GM12878 (cell line): Measurements from ENCODE around the gene MAGT1. TPM values are rescaled to one million over a fixed set of nuclear protein-coding genes. Genes with fewer than 3 reads are reported as not detected.

Source experiments
- ATAC-seq: fragments of 200-7000 bp; cut with Tn5 transposase; 3 replicates; pipeline ENCODE4 v1.9.1; 2020; ENCODE audit warnings: mild to moderate bottlenecking, moderate library complexity
- Bru-seq: library from RNA; stranded (reverse); fragments of 400-500 nt; gene quantifications from one replicate; lab custom pipeline; 2021; lab: Mats Ljungman, UMichigan
- BruChase-seq, 2 experiments: library from RNA; stranded (reverse); fragments of 400-500 nt; gene quantifications; one replicate each; lab custom pipeline; 2021; lab: Mats Ljungman, UMichigan
- BruUV-seq: library from RNA; stranded (reverse); fragments of 400-500 nt; replicated peaks from 2 replicates; lab custom pipeline; 2021; lab: Mats Ljungman, UMichigan
- CTCF ChIA-PET: fragments of 300-600 bp; sonication (Branson Sonifier 250); formaldehyde crosslinking; extraction: SDS; loops from one replicate; lab custom pipeline; 2021; ENCODE audit warnings: inconsistent platforms; lab: Yijun Ruan, JAX
- POLR2A ChIA-PET: fragments of 350-600 bp; formaldehyde crosslinking; extraction: SDS; loops from one replicate; lab custom pipeline; 2021; ENCODE audit warnings: inconsistent platforms; lab: Charles Lee
- RAD21 ChIA-PET: fragments of 300-600 bp; sonication (Branson Sonifier 250); formaldehyde crosslinking; loops from one replicate; lab custom pipeline; 2023; ENCODE audit warnings: antibody characterized with exemption; ENCODE audit not compliant: unreplicated experiment; lab: Charles Lee
- SMC1A ChIA-PET: fragments of 300-600 bp; sonication (Branson Sonifier 250); formaldehyde crosslinking; loops from one replicate; lab custom pipeline; 2023; ENCODE audit not compliant: unreplicated experiment, uncharacterized antibody; lab: Charles Lee
- DNase-seq: peaks from one replicate; pipeline ENCODE4 v3.0.0-alpha.2; 2011; ENCODE audit warnings: low read depth, low spot score
- FAIRE-seq: peaks from 3 replicates; lab custom pipeline; 2011; peaks lifted over from hg19 to GRCh38; lab: Jason Lieb, UNC
- H2AFZ ChIP-seq: 2 replicates; pipeline ENCODE4 v1.6.0; 2011; ENCODE audit warnings: low read depth, low read length, control low read depth; ENCODE audit not compliant: control insufficient read depth
- H3K27ac ChIP-seq: 2 replicates; pipeline ENCODE4 v1.5.1; 2011; ENCODE audit warnings: control low read depth; ENCODE audit not compliant: control insufficient read depth, insufficient read depth
- H3K27me3 ChIP-seq, 2 experiments: replicated peaks in 1 of 2; 2 replicates each; pipeline versions ENCODE4 v1.6.0 to v1.6.1; 2011; ENCODE audit warnings: low read length in 1 of 2; ENCODE audit not compliant: control insufficient read depth in 2 of 2, insufficient read depth in 2 of 2
- H3K36me3 ChIP-seq, 2 experiments: 2 replicates each; pipeline ENCODE4 v1.5.1; 2011; ENCODE audit warnings: low read length in 1 of 2; ENCODE audit not compliant: control insufficient read depth in 2 of 2, insufficient read depth in 2 of 2
- H3K4me1 ChIP-seq: 2 replicates; pipeline ENCODE4 v1.6.1; 2011; ENCODE audit warnings: mild to moderate bottlenecking, low read length, moderate library complexity, mixed read lengths; ENCODE audit not compliant: control insufficient read depth, insufficient read depth
- H3K4me2 ChIP-seq: 2 replicates; pipeline ENCODE4 v1.6.0; 2011; ENCODE audit warnings: control low read depth; ENCODE audit not compliant: control insufficient read depth, insufficient read depth
- H3K4me3 ChIP-seq: fragments of 200-600 bp; sonication (generic); 2 replicates; pipeline ENCODE4 v1.5.1; 2016
- H3K79me2 ChIP-seq: 2 replicates; pipeline ENCODE4 v1.6.0; 2011; ENCODE audit warnings: low read length; ENCODE audit not compliant: control insufficient read depth, insufficient read depth
- H3K9ac ChIP-seq: 2 replicates; pipeline ENCODE4 v1.8.0; 2011; ENCODE audit warnings: low read length, control low read depth, mixed read lengths; ENCODE audit not compliant: control insufficient read depth, insufficient read depth
- H3K9me3 ChIP-seq: replicated peaks from 3 replicates; pipeline ENCODE4 v1.5.1; 2011; ENCODE audit warnings: mild to moderate bottlenecking, low read length; ENCODE audit not compliant: control insufficient read depth, insufficient read depth
- H4K20me1 ChIP-seq: 2 replicates; pipeline ENCODE4 v1.6.0; 2011; ENCODE audit not compliant: control insufficient read depth, insufficient read depth
- BCL11A ChIP-seq: IDR thresholded peaks from 2 replicates; pipeline ENCODE4 v1.6.1; 2011; ENCODE audit warnings: low read depth, low read length
- CBFB ChIP-seq: IDR thresholded peaks from 2 replicates; pipeline ENCODE4 v1.6.1; 2016; ENCODE audit warnings: antibody characterized with exemption, low read depth
- CEBPB ChIP-seq, 2 experiments: fragments of 150-350 bp in 1 of 2; IDR thresholded peaks; 2 replicates each; pipeline ENCODE4 v1.6.1; 2012 to 2014; ENCODE audit warnings: low read depth in 2 of 2, low read length in 2 of 2, borderline replicate concordance in 1 of 2, inconsistent platforms in 1 of 2
- CREB1 ChIP-seq: IDR thresholded peaks from 2 replicates; pipeline ENCODE4 v1.6.1; 2012; ENCODE audit warnings: low read depth, mild to moderate bottlenecking, inconsistent platforms
- EZH2 ChIP-seq: IDR thresholded peaks from 2 replicates; pipeline ENCODE4 v1.6.1; 2012; ENCODE audit warnings: low read depth, mild to moderate bottlenecking, control low read depth, inconsistent platforms, low read length, borderline replicate concordance; ENCODE audit not compliant: control insufficient read depth
- IRF3 ChIP-seq: fragments of 450-650 bp; IDR thresholded peaks from 2 replicates; pipeline ENCODE4 v1.6.1; 2014; ENCODE audit warnings: mild to moderate bottlenecking
- IRF4 ChIP-seq: IDR thresholded peaks from 2 replicates; pipeline ENCODE4 v1.6.1; 2011; ENCODE audit warnings: low read depth, low read length
- MTA2 ChIP-seq: fragments of 450-650 bp; IDR thresholded peaks from 2 replicates; pipeline ENCODE4 v1.6.1; 2016; ENCODE audit warnings: low read depth, mild to moderate bottlenecking, moderate library complexity
- NFYB ChIP-seq: IDR thresholded peaks from 2 replicates; pipeline ENCODE4 v1.6.1; 2011; ENCODE audit warnings: low read depth, mild to moderate bottlenecking, low read length, improper control_type of control experiment, moderate library complexity; ENCODE audit not compliant: insufficient read depth
- PKNOX1 ChIP-seq: fragments of 450-650 bp; IDR thresholded peaks from 2 replicates; pipeline ENCODE4 v1.6.1; 2016; ENCODE audit warnings: mild to moderate bottlenecking
- POLR2AphosphoS2 ChIP-seq: IDR thresholded peaks from 2 replicates; pipeline ENCODE4 v1.6.1; 2011; ENCODE audit warnings: low read depth, mild to moderate bottlenecking, low read length, improper control_type of control experiment, moderate library complexity
- RUNX3 ChIP-seq: IDR thresholded peaks from 2 replicates; pipeline ENCODE4 v1.6.1; 2012; ENCODE audit warnings: low read length, inconsistent platforms
- STAT3 ChIP-seq: IDR thresholded peaks from 2 replicates; pipeline ENCODE4 v1.6.1; 2011; ENCODE audit warnings: low read depth, low read length, improper control_type of control experiment
- TAF1 ChIP-seq: IDR thresholded peaks from 2 replicates; pipeline ENCODE4 v1.6.1; 2011; ENCODE audit warnings: mild to moderate bottlenecking, low read depth, low read length, borderline replicate concordance
- ZBED1 ChIP-seq: IDR thresholded peaks from 2 replicates; pipeline ENCODE4 v1.6.1; 2016; ENCODE audit warnings: borderline replicate concordance
- WGBS: methylation state at CpG from one replicate; pipeline ENCODE4 v1.1.6; 2016; ENCODE audit warnings: low lambda C conversion rate; ENCODE audit not compliant: insufficient replicate concordance, insufficient coverage; ENCODE audit errors: missing lambda C conversion rate; 5-methylcytosine and 5-hydroxymethylcytosine counted together
- in situ Hi-C: fragments of 300-500 bp; cut with MboI; formaldehyde crosslinking; loops from 9 replicates; pipeline ENCODE4 v1.14.3; 2018; ENCODE audit warnings: mixed read lengths
- intact Hi-C: fragments of 100-400 bp; cut with micrococcal nuclease; formaldehyde crosslinking; loops from one replicate; pipeline ENCODE4 v1.14.2; 2022; ENCODE audit not compliant: unreplicated experiment
- long read RNA-seq, 2 experiments: library from polyadenylated mRNA; unstranded; transcript quantifications; one replicate each; pipeline ENCODE4 v2.0.0, GENCODE V29; 2019 to 2020
- polyA minus RNA-seq, 3 experiments: library from RNA; depleted of rRNA, polyadenylated mRNA; stranded (reverse); fragments of >200 nt; gene quantifications; 2 replicates each; pipeline ENCODE4 v1.2.3, GENCODE V29; 2011
- polyA plus RNA-seq, 11 experiments: library from polyadenylated mRNA; depleted of rRNA in 4 of 11; unstranded in 6 of 11; stranded (reverse) in 5 of 11; fragments of >200 nt; fragmentation: Nextera tagmentation in 4 of 11; fragmentation: Illumina TruSeq in 1 of 11; extraction: Ambion mirVana in 4 of 11; extraction: Trizol in 1 of 11; gene quantifications; 1 replicate in 1 of 11; 2 replicates in 10 of 11; pipeline versions ENCODE4 v1.2.1 to v1.2.3, GENCODE V29; 2011 to 2016; ENCODE audit warnings: inconsistent platforms in 2 of 11, missing spikeins in 2 of 11, low read depth in 1 of 11
- total RNA-seq, 4 experiments: library from RNA; depleted of rRNA in 3 of 4; stranded (reverse); fragments of >200 nt in 3 of 4; fragmentation: Illumina TruSeq in 1 of 4; extraction: Trizol in 1 of 4; gene quantifications; 2 replicates each; pipeline versions ENCODE4 v1.2.1 to v1.2.3, GENCODE V29; 2013 to 2021

MAGT1 gene
- 70.0 and 78.0 TPM in 2 replicates for total RNA-seq (2013; cell fraction: nucleolus; rRNA removed)
- total RNA-seq (2014; rRNA removed) (53.8 and 69.0 TPM in 2 replicates), total RNA-seq (2014; rRNA removed; fragmentation: Illumina TruSeq; extraction: Trizol) (54.8 and 57.1 TPM in 2 replicates), total RNA-seq (2021) (36.7 and 41.8 TPM in 2 replicates), polyA plus RNA-seq (2011; rRNA removed) (44.6 and 55.0 TPM in 2 replicates), polyA plus RNA-seq (2014; fragmentation: Illumina TruSeq; extraction: Trizol) (45.3 and 48.1 TPM in 2 replicates), polyA plus RNA-seq (2014; fragmentation: Nextera tagmentation; extraction: Ambion mirVana) (10 to 100 TPM; 28.0 to 41.3 TPM), polyA plus RNA-seq (2014; rRNA removed) (41.2 and 47.7 TPM in 2 replicates), polyA plus RNA-seq (2016; fragmentation: Nextera tagmentation; extraction: Ambion mirVana) (10 to 100 TPM; 49.9 to 59.1 TPM), polyA minus RNA-seq (2011; rRNA and poly(A)+ RNA removed) (85.6 and 91.7 TPM in 2 replicates), Bru-seq, nascent RNA (percentile 76 among the genes with signal in this experiment), BruChase-seq, experiment 1, labeled RNA remaining after a 6-hour chase (percentile 82 among the genes with signal in this experiment), BruChase-seq, experiment 2, labeled RNA remaining after a 2-hour chase (percentile 76 among the genes with signal in this experiment)
- polyA plus RNA-seq (2011; ENCODE audit: low read depth) = 19.6 TPM
- polyA plus RNA-seq (2011; cell fraction: cytosol; rRNA removed) = 32.8 and 37.3 TPM in 2 replicates
- 13.8 and 17.5 TPM in 2 replicates for polyA plus RNA-seq (2011; cell fraction: nucleus; rRNA removed)
- polyA plus RNA-seq (2012) = 32.2 and 40.4 TPM in 2 replicates
- 23.7 and 32.1 TPM in 2 replicates for polyA minus RNA-seq (2011; cell fraction: cytosol; rRNA and poly(A)+ RNA removed)
- 21.5 and 30.9 TPM in 2 replicates for polyA minus RNA-seq (2011; cell fraction: nucleus; rRNA and poly(A)+ RNA removed)
- long read RNA-seq, experiment 1, full-length matches to known transcripts = 6 of 11 reads
- long read RNA-seq, experiment 1, partial matches to known transcripts = 0 of 11 reads
- long read RNA-seq, experiment 1, other reads (novel, unspliced or antisense) = 5 of 11 reads
- long read RNA-seq, experiment 2, full-length matches to known transcripts = 35 of 57 reads
- long read RNA-seq, experiment 2, partial matches to known transcripts = 6 of 57 reads
- long read RNA-seq, experiment 2, other reads (novel, unspliced or antisense) = 16 of 57 reads

DNA sequence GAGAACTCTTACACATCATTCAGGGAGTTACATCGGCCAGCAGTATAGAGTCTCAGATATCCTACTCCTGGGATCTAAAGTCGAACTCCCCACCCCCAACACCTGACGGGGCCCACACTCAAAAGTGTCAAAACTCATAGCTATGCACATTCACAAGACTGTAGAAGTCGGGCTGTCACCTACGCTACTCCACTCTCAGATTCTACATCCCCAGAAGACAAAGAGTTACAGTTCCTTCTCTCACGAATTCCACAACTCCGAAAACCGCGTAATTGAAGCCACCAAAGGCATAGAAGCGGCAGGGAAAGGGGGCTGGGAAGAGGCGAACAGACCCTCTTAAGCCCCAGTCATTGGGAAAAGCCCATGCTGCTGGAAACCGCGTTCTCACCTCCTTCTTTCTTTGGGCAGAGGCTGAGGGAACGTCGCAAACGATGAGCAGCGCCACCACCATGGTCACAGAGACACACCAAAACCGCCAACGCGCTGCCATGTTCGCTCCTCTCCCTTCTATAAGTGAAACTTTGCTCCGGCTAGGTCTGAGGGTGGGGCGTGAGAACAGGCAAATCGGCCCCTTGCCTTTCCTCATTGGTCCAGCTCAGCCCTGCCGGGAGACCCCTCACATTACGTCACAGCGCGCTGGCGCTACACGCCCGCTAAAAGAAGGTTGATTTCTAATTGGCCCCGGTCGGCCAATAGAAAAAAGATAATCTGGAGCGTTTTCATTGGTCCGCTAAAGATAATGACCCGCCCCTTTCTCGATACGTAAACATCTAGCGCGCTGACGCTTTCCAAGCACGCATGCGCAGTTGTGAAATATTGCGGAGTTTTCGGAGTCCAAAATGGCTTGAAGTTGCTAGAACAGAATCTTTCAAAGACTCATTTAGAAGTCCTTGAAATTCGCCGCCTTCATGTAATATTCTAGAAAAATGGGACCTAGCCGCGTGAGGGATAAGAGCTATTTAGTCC, at the start of gene MAGT1:
Gene MAGT1, minus strand, starts transcription at position 515 of the 966 bp plus-strand sequence. Its CDS starts 25 bp downstream, at position 490.
- Histone ChIP-seq H3K27me3 (no peaks in the 10 kb centered on the region), H3K9ac (peak within 1 kb of the TSS; percentile 78), H3K4me1 (no peaks in the 10 kb centered on the region), H3K4me3 (peak within 1 kb of the TSS; percentile 85), H4K20me1 (no peaks in the 10 kb centered on the region; the same call in 1 of the 2 replicates), H3K27ac (peak within 1 kb of the TSS; percentile 83), H2AFZ (peak within 1 kb of the TSS; percentile 61), H3K4me2 (peak within 1 kb of the TSS; percentile 42; the same call in 1 of the 2 replicates), H3K9me3 (no peaks in the 10 kb centered on the region; the same call in 2 of the 3 replicates), H3K36me3 (no peaks in the 10 kb centered on the region), H3K79me2 (peaks cover 50% of the 10 kb centered on the region)
- TSS peak; percentile 77 for BruUV-seq
- RAD21 ChIA-PET = interaction anchor here (1.1 to 1.3 kb wide), 2 partner anchors 130 to 1029 kb away, joined by 4 to 5 read pairs; no protein-coding TSS in a partner anchor
- CTCF ChIA-PET = interaction anchor here (0.8 to 2.3 kb wide), 5 partner anchors 9 to 197 kb away, joined by 3 to 11 read pairs (median 4); partner anchors contain the start of gene ATP7A
- in situ Hi-C loops = loop anchor here (5.0 kb wide), 1 partner anchor 207 kb away; the partner anchor contains the start of gene PGK1
- ATAC-seq (peak; percentile 92), DNase-seq (peak; percentile 90), FAIRE-seq (peak; percentile 90)
- 25% methylated on average over 49 of the region's 49 CpGs for WGBS
- SMC1A ChIA-PET = interaction anchor here (0.6 to 2.0 kb wide), 4 partner anchors 18 to 130 kb away, joined by 3 to 5 read pairs (median 4); no protein-coding TSS in a partner anchor
- intact Hi-C loops = loop anchor here (5.0 kb wide), 3 partner anchors 113 to 1748 kb away; partner anchors contain the start of gene PGK1
- POLR2A ChIA-PET = interaction anchor here (0.6 to 1.8 kb wide), 3 partner anchors 22 to 202 kb away, joined by 3 to 9 read pairs (median 3); no protein-coding TSS in a partner anchor
- TF ChIP-seq POLR2AphosphoS2 = peak; percentile 53; the same call in 1 of the 2 replicates
- peak; percentile 96 for TF ChIP-seq TAF1
- TF ChIP-seq IRF4 = 0 out of 2 replicates have a peak, but pooled peaks have one; percentile 30
- TF ChIP-seq ZBED1 = no peak
- no peak for TF ChIP-seq EZH2
- TF ChIP-seq IRF3 = peak; percentile 65; the same call in 1 of the 2 replicates
- TF ChIP-seq PKNOX1 = peak; percentile 8; the same call in 1 of the 2 replicates
- TF ChIP-seq RUNX3 = peak; percentile 70
- no peak for TF ChIP-seq CEBPB (IDR thresholded peaks at IDR 0.05; ENCODE audit: borderline replicate concordance in 1 of 2, low read depth in 2 of 2, low read length in 2 of 2)
- no peak for TF ChIP-seq BCL11A
- peak; percentile 70 for TF ChIP-seq NFYB
- no peak for TF ChIP-seq CBFB
- no peak for TF ChIP-seq STAT3
- no peak for TF ChIP-seq MTA2
- peak; percentile 95 for TF ChIP-seq CREB1
